T-helper 22 cell (primary cell): ENCODE data around the gene KCNK3.
A peak's percentile ranks its signal among the peaks of the same experiment; 100 is the strongest.
"Not testable (repeated sequence)": the region's sequence is repeated elsewhere in the genome, so short reads cannot be mapped to it uniquely, and the experiment has no call there.

ENCODE experiments used
- DNase-seq: peaks from one replicate; pipeline ENCODE4 v3.0.0-alpha.2; 2020; ENCODE audit warnings: low read depth

Gene KCNK3

GRCh38 chr2:26756337-26756736, 63.8 kb downstream of the KCNK3 start:
- DNase-seq, result no peak

- DNase-seq, result no peak
Observed at GRCh38 chr2:26757873-26758789, 65.6 kb downstream of the KCNK3 start.

- DNase-seq, result no peak
Observed at GRCh38 chr2:26758790-26759321, 66.3 kb downstream of the KCNK3 start.

- no peak for DNase-seq
Observed at GRCh38 chr2:26759845-26760244, 67.3 kb downstream of the KCNK3 start.

GRCh38 chr2:26760991-26761390, 68.5 kb downstream of the KCNK3 start:
- not testable (repeated sequence) for DNase-seq

- DNase-seq, result no peak
Observed at GRCh38 chr2:26763019-26763418, 70.5 kb downstream of the KCNK3 start.

GRCh38 chr2:26764078-26764887, 71.8 kb downstream of the KCNK3 start, which contains the start of gene SLC35F6:
SLC35F6 (plus strand) TSS chr2:26764284; CDS start chr2:26764350, 66 bp downstream.
- DNase-seq, result peak; percentile 73

GRCh38 chr2:26764906-26765305, 72.4 kb downstream of the KCNK3 start:
- no peak for DNase-seq

- no peak for DNase-seq
Observed at GRCh38 chr2:26765475-26766200, 73.1 kb downstream of the KCNK3 start.

GRCh38 chr2:26767129-26767528, 74.6 kb downstream of the KCNK3 start:
- no peak for DNase-seq

GRCh38 chr2:26767894-26768487, 75.5 kb downstream of the KCNK3 start:
- no peak for DNase-seq

- DNase-seq, result no peak
Observed at GRCh38 chr2:26768759-26769088, 76.2 kb downstream of the KCNK3 start.

GRCh38 chr2:26769089-26769761, 76.7 kb downstream of the KCNK3 start:
- no peak for DNase-seq

- no peak for DNase-seq
Observed at GRCh38 chr2:26770986-26771586, 78.6 kb downstream of the KCNK3 start.

GRCh38 chr2:26772064-26773001, 79.8 kb downstream of the KCNK3 start:
- no peak for DNase-seq

GRCh38 chr2:26776195-26776800, 83.8 kb downstream of the KCNK3 start:
- DNase-seq, result no peak

GRCh38 chr2:26778098-26778497, 85.6 kb downstream of the KCNK3 start:
- no peak for DNase-seq

GRCh38 chr2:26778507-26778906, 86.0 kb downstream of the KCNK3 start:
- DNase-seq, result no peak

GRCh38 chr2:26780203-26780760, 87.8 kb downstream of the KCNK3 start:
- no peak for DNase-seq
